HG03066 (cell line): Measurements from ENCODE around the gene VAMP3.
A peak's percentile ranks its signal among the peaks of the same experiment; 100 is the strongest.

Source experiments
- ATAC-seq: cut with Tn5 transposase; IDR thresholded peaks from one replicate; pipeline ENCODE4 v1.9.1; 2021; ENCODE audit warnings: low read depth; ENCODE audit not compliant: unreplicated experiment

Gene VAMP3

DNA sequence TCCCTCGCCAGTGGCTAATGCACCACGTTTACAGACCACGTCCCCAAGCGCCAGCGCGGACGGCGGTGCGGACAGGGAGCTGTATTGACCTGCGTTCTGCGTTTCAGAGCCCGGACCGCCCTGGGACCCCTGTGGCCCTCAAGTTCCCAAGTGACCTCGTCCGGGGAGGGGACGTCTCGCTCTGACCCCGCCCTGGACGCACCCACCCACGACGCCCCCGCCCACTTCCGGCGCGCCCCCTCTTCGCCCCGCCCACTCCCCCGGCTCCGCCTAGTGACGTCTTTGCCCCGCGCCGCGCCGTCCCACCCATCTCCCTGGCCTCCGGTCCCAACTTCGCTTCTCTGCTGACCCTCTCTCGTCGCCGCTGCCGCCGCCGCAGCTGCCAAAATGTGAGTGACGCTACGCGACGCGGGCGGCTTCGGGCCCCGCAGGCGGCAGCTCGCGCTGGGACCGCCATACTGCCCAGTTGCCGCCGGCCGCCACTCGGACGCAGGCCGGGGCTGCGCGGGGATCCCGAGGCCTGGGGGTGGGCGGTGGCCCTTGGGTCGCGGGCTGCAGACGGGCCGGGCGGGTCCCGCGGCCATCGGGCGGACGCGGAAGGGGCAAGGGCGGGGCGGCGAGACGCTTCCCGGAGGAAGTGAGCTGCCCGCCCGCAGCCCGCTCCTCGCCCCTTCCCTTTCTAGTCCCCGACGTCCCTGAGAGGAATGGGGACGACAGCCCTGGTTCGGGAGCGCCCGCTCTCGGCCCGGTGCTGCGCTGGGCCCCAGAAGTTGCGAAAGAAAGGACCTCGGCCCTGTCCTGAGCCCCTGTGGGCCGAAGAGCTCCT lies at the start of gene VAMP3:
VAMP3 (plus strand) TSS at position 300 of the 826 bp plus-strand sequence; CDS start at position 388, 88 bp downstream.
- ATAC-seq, result peak; percentile 63

GRCh38 chr1:7721940-7722669 lies 49.0 kb upstream of the VAMP3 start:
- ATAC-seq, result no peak

DNA sequence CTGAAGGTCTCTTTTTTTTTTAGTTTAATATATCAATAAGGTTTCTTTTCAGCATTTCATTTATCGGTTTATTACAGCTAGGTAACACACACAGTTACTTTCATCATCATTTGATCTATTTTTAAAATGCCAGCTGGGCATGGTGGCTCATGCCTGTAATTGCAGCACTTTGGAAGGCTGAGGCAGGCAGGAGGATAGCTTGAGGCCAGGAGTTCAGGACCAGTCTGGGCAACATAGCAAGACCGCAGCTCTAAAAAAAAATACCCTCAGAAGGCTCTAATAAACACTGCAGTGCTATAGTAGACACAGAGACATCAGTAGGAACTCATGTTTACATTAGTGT lies 48.5 kb upstream of the VAMP3 start:
- ATAC-seq, result no peak

GRCh38 chr1:7726623-7727022 lies 44.5 kb upstream of the VAMP3 start:
- ATAC-seq, result no peak

GRCh38 chr1:7727809-7728471 lies 43.2 kb upstream of the VAMP3 start:
- no peak for ATAC-seq

DNA sequence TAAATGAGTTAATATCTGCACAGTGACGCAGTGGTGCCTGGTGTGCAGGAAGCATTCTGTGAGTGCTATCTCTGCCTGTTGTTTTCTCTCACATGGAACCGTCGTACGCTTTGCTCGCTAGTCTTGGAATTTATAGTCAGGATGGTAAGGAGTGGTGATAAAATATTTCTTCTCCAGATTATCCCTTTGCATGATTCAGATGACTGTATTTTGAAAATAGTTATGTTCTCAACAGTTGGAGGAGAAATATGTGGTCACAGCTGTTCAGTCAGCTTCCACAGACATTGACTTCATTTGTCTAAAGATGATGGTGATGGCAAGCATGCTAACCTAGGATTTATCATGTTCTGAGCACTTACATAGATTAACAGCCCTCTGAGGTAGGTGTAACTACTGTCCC lies 41.3 kb upstream of the VAMP3 start:
- no peak for ATAC-seq

- no peak for ATAC-seq
Measured at GRCh38 chr1:7732331-7732730, 38.8 kb upstream of the VAMP3 start.

DNA sequence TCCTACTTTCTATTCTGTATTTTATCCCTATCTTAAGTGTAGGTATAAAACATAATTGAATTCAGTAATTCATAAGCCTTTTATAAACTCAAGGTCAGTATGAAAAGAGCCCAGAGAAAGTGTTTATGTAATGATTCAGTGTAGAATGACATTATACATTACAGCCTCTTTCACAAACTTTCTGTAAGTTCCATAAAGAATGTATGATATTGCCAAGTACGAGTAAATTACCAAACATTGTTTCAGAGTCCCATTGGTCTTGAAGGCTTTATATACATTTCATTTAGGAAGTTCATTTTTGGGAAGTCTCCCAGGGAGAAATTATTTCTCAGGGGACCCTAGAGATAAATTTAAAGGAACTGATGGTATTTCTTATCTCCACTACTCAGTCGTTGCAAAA lies 37.8 kb upstream of the VAMP3 start:
- ATAC-seq, result no peak

GRCh38 chr1:7738044-7738443 lies 33.1 kb upstream of the VAMP3 start:
- no peak for ATAC-seq

DNA sequence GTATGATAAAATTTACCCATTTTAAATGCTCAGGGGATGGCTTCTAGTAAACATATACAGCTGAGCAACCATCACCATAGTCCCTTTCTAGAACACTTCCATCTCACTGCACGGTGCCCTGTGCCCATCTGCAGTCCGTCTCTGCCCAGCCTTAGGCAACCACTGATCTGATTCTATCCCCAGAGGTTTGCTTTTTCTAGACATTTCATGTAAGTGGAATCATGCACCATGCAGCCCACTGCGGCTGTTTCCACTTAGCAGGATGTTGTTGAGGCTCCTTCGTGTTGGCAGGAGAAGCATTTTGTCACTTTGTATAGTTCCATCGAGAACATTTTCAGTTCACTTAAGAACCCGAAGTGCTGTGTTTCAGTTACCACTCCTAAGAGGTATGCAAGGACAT lies 27.8 kb upstream of the VAMP3 start:
- no peak for ATAC-seq

DNA sequence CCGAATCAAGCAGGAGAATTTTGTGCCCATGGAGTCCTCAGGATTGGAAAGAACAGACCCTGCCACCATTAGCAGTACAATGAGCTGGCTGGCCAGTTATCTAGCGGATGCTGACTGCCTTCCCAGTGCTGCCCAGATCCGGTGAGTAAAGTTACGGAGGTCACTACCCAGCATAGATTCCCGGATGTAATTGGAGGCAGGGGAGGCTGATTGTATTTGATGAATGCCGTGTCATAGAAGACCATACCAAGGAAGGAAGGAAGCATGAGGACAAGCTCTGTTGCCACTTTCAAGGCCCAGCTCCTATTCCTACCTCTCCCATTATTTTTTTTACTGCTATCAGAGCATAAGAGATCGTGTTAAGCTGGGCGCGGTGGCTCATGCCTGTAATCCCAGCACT lies 26.2 kb upstream of the VAMP3 start:
- no peak for ATAC-seq

GRCh38 chr1:7745783-7746182 lies 25.3 kb upstream of the VAMP3 start:
- ATAC-seq, result no peak

DNA sequence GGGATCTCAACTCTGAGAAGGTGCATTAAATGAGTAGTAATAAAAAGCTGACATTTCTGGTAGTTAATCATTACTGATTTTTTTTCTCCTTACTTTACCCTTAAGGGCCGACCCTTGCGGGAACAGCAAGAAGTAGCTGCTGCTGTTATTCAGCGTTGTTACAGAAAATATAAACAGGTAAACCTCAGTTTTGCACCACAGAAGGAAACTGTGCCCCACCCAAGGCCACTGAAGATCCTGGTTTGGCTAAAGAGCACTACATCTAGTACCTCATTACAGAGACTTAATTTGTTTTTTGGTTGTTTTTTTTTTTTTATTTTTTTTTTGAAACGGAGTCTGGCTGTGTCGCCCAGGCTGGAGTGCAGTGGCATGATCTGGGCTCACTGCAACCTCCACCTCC lies 23.5 kb upstream of the VAMP3 start:
- ATAC-seq, result no peak

DNA sequence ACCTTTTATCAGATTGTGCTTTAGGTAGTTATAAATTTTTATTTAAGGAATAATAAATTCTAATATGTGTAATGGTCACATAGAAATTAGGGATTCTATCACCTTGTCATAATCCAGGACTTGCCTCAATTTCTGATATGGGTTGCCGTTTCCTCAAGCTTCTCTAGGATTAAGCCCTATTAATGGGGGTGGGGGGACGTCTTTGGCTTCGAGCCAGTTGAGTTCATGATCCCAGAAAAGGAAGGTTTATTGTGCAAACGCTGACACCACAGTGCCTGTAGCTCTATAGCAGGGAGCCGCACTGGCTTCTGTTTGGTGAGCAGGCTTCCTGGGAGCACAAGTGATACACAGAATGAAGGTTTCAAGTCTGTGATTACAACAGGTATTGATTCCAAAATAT lies 22.0 kb upstream of the VAMP3 start:
- ATAC-seq, result no peak

DNA sequence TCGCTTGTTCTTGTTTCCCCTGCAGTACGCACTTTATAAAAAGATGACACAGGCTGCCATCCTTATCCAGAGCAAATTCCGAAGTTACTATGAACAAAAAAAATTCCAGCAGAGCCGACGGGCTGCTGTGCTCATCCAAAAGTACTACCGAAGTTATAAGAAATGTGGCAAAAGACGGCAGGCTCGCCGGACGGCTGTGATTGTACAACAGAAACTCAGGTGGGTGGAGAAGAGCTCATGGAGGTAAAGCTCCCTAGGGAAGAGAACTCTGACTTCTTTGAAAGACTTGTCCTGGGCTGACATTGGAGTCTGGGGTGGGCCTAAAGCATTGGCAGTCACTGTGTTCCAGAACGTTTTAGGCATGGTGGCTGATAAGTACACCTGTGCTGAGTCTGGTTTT lies 19.9 kb upstream of the VAMP3 start:
- ATAC-seq, result no peak

DNA sequence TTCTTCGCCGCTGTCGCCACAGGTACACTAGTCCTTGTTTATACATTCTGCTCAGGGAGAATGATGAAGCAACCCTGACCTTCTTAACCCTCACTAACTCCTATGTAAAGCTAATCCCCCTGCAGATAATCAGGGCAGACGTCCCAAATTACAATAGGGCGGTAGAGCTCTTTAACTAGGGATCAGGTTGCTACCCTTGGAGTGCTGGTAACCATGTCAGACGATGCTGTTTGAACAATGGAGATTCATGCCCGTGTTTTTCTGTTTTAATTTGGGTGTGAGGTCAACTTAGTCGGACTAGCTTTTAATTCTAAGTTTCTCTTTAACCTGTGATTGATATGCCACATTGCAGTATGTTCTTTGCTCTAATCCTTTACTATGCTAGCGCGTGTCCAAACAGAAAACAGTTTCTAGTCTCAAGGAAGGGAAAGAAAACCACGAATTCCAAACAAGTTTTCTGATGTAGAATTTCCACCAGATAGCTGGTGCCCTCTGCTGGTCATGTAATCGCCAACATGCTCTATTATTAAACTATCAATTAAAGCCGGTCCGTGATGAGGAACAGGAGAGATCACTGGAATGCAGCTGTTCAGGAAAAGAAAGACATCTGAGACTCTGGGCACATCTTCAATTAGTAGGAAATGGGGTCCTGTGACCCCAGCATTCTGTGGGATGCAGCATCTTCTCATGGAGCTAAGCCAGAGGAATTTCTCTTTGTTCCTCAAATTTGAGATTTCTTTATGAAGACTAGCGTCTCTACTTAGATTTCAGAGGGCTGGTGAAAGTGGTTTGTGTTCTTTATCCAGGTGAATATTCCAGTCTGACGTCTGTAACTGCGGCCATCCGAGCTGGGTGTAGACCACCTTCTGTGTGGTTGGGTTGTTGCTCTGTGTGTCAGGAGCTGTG lies 18.3 kb upstream of the VAMP3 start:
- ATAC-seq, result no peak

DNA sequence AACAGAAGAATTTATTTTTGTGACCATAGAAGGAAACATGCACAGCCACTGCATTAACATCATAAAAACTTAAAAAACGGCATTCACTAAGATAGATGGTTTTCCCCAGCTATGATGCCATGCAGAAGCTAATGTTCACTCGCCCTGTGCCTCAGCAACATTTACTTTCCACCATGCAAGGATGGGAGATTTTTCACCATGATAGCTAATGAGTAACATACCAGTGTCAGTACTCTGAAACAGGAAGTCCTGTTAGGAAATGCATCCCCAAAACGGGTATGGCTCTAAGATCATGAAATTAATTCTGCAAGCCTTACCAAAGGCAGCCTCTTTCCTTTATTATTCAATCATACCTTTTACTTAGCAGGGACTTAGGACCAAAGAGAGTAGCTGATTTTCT lies 17.5 kb upstream of the VAMP3 start:
- ATAC-seq, result no peak

DNA sequence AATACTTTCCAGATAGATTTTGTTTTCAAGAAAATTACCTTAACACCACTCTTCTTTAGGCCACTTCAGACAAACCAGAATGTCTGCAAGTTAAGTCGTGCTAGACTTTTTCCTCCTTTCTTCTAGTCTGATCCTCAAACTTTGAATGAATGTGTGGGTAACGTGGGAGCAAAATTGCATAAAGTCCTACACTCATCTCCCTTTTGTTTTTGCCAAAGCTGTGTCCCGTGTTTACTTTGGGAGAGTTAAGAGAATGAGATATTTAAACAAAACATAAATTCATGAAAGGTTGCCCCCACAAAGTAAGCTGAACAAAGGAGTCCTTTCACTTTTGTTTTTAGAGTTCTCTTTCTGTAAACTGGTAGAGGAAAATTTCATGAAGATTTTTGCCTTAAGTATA lies 16.9 kb upstream of the VAMP3 start:
- no peak for ATAC-seq

DNA sequence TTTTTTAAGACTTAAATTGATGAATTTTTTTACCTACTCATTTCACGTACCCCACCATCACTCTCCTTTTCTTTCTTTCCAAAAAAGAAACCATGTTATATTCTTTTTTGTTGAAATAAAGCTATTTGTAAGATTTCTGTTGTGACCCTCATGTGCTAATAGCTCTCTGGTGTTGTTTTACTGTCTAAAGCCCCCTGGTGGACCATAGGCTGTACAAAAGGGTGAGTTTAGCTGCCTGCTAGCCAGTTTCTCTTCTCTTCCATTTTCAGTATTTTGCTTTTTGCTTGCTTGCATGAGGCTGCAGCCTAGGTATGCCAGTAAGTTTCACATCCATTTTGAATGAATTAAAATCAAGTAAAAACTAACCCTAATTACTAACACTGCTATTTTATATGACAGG lies 15.6 kb upstream of the VAMP3 start:
- ATAC-seq, result no peak

DNA sequence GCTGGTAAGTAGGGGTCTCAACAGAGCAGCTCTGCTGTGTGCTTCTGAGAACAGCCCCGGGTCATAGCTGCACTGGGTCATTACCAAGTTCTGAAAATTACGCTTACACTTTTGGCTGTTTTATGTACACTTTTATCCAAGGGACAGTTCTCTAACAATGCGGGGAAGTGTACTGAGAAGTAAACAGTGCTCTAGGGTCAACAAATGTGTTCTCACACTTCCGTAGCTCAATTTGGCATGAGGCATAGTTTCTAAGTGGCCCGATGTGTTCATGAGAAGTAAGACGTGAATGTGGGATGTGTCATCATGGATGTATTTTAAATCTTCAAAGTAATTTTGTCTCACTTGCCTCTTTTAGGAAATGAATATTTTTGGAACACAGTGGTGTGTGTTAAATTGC lies 10.9 kb upstream of the VAMP3 start:
- ATAC-seq, result no peak

DNA sequence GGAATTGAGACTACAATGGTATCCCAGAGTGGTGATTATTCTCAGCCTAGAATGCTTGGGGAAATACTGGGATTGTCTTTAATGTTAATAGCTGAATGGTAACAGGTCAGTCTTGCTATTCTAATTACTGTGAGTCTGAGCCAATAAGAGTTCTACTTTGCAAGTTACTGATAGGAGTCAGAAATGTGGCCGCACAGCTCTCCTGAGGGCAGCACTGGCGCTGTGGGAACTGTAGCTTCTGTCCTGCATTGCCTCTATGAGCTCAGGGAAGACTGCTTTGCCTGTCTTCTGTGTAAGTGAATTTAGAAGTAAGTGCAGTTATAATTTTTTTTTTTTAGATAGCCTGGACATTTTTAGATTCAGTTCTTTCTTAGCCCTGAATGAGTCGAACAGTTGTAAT lies 10.0 kb upstream of the VAMP3 start:
- ATAC-seq, result no peak
